GM12873 (cell line): Measurements from ENCODE around the gene MARS2.

Experiments
- TF ChIP-seq, protein P1 (sequence below): IDR thresholded peaks from 2 replicates; pipeline ENCODE4 v1.5.1; 2012; ENCODE audit warnings: low read depth, mild to moderate bottlenecking, moderate library complexity, low read length, control low read depth; ENCODE audit not compliant: insufficient read depth; ENCODE audit errors: missing control alignments

Gene MARS2

DNA sequence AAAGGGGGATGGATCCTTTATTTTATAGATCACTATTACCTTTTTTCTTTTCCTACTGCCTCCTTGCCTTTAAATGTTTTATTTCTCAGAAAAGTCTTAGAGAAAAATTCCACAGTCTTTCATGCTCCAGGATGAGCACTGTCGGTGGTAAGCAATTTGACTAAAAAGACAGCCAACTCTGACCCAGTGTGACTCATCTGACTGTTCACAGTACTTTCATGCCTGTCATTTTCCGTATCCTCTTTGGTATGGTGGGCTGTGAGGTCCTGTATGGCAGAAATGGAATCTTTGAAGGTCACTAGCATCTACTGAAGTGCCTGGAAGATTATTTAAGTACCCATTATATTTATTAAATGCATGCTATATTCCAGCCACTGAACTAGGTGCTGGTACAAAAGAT lies 27.7 kb upstream of the MARS2 start:
- TF ChIP-seq, protein P1, sequence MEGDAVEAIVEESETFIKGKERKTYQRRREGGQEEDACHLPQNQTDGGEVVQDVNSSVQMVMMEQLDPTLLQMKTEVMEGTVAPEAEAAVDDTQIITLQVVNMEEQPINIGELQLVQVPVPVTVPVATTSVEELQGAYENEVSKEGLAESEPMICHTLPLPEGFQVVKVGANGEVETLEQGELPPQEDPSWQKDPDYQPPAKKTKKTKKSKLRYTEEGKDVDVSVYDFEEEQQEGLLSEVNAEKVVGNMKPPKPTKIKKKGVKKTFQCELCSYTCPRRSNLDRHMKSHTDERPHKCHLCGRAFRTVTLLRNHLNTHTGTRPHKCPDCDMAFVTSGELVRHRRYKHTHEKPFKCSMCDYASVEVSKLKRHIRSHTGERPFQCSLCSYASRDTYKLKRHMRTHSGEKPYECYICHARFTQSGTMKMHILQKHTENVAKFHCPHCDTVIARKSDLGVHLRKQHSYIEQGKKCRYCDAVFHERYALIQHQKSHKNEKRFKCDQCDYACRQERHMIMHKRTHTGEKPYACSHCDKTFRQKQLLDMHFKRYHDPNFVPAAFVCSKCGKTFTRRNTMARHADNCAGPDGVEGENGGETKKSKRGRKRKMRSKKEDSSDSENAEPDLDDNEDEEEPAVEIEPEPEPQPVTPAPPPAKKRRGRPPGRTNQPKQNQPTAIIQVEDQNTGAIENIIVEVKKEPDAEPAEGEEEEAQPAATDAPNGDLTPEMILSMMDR: no peak

DNA sequence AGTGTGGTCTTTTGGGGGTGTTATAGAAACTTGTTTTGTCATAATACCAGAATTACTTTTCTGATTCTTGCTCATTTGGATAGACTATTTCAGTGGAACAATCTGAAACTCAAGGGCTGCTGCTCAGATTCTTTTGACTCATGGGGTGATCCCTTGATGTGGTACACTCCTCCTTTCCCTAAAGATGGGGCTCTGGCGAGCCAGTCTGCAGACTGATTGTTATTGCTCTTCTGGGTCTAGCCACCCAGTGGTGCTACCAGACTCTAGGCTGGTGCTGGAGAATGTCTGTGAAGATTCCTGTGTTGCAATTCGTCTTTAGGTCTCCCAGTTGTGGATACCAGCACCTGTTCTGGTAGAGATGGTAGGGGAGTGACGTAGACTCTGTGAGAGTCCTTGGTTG lies 4.2 kb upstream of the MARS2 start:
- TF ChIP-seq, protein P1: no peak

DNA sequence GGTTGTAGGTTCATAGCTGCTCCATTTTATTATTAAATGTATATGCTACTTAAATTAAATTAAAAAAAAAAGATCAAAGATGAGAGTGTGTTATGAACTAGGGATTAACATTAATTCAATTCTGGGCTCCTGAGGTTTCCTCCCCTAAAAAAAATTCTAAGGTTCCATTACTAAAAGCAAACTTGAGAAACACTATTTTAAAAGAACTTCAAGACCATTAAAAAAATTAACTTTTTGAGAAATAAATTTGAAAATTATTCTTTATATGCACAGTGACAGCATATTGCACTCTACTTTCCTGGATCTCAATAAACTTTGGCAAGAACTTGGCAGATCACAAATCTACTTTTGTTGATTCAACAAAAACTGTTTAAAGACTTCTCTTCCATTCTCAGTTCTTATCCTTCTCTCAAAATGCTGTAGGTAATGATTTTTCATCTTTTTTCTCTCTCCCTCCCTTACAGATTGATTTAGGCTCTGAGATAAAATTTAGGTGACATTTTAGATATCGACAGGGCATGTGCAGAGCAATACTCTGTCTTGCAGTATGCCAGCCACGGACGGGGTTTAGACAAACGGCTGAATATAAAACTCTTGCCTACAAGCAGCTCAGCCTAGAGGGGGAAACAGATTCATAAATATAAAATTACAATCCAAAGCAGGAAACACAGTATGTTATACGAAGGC lies 592 bp upstream of the MARS2 start:
- TF ChIP-seq, protein P1: no peak

DNA sequence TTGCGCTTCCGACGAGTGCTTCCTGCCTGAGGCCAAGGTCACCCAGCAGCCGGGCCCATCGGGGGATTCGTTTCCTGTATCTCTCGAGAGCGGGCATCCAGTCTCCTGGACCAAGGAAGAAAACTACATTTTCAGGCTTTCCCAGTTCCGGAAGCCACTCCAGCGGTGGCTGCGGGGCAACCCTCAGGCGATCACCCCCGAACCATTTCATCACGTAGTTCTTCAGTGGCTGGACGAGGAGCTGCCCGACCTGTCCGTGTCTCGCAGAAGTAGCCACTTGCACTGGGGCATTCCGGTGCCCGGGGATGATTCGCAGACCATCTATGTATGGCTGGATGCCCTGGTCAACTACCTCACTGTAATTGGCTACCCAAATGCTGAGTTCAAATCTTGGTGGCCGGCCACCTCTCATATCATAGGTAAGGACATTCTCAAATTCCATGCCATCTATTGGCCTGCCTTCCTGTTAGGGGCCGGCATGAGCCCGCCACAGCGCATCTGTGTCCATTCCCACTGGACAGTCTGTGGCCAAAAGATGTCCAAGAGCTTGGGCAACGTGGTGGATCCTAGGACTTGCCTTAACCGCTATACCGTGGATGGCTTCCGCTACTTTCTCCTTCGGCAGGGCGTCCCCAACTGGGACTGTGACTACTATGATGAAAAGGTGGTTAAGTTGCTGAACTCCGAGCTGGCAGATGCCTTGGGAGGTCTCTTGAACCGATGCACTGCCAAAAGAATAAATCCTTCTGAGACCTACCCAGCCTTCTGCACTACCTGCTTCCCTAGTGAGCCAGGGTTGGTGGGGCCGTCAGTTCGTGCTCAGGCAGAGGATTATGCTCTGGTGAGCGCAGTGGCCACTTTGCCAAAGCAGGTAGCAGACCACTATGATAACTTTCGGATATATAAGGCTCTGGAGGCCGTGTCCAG lies 1.0 kb downstream of the MARS2 start:
- TF ChIP-seq, protein P1: no peak

DNA sequence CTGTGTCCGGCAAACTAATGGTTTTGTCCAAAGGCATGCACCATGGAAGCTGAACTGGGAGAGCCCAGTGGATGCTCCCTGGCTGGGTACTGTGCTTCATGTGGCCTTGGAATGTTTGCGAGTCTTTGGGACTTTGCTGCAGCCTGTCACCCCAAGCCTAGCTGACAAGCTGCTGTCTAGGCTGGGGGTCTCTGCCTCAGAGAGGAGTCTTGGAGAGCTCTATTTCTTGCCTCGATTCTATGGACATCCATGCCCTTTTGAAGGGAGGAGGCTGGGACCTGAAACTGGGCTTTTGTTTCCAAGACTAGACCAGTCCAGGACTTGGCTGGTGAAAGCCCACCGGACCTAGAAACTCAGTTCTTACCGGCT lies 1.7 kb downstream of the MARS2 start:
- TF ChIP-seq, protein P1: no peak

DNA sequence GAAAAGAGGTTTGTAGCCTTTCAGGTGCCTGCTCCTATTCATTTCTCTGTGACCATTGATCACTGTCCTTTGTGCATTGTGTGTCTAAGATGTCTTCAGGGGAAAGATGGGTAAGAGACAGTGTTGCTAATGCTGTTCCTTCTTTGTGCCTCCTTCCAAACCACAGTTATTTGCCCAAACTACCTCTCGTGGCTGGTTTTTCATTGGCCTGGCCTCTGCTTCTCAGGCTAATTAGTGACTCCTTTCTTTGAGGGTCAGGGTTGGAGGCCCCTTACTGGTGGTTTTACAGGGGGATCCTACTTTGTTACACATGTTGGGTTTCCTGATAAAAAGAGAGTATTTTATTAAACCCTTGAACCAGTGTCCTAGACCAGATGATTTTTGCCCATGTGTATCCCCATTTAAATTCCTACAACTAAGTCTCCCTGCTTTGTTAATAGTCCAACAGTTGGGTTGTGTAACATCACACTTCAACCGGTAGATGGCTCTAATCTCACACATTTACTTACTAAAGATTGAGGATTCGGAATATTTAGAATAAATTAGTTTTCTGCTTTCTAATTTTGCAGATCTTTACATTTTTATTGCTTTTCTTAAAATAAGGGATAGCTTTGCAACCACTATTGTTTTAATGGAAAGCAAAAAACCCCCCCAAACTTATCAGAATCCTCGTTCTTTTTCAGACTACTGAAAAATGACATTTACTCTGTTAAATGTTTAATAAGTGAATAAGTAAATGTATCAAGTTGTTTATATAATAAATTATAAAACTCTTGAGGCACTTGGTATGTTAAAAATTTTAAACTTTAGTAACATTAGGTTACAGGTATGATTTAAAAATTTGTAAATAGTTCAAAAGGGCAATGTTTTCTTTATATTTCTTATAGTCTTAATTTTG lies 2.4 kb downstream of the MARS2 start:
- TF ChIP-seq, protein P1: peak; percentile 56
